HepG2 (cell line): ENCODE data around the gene SV2B. TPM values are rescaled to one million over a fixed set of nuclear protein-coding genes. Genes with fewer than 3 reads are reported as not detected.

ENCODE experiments used
- ATAC-seq: fragments of 200-7000 bp; cut with Tn5 transposase; 3 replicates; pipeline ENCODE4 v1.9.1; 2020; ENCODE audit warnings: mild to moderate bottlenecking, moderate library complexity
- BruUV-seq: library from RNA; stranded (reverse); fragments of 400-500 nt; replicated peaks from 2 replicates; lab custom pipeline; 2021; lab: Mats Ljungman, UMichigan
- CTCF ChIA-PET: fragments of 300-600 bp; formaldehyde crosslinking; extraction: SDS; loops from one replicate; lab custom pipeline; 2021; ENCODE audit warnings: low total read pairs, inconsistent platforms, low intra/inter-chr PET ratio; lab: Yijun Ruan, JAX
- POLR2A ChIA-PET: fragments of 350-600 bp; sonication (Branson Sonifier 250); formaldehyde crosslinking; loops from one replicate; lab custom pipeline; 2020; ENCODE audit warnings: antibody characterized with exemption, inconsistent platforms; lab: Yijun Ruan, JAX
- DNase-seq: peaks from one replicate; pipeline ENCODE4 v3.0.0-alpha.2; 2015; ENCODE audit warnings: low spot score
- FAIRE-seq: peaks from 3 replicates; lab custom pipeline; 2011; peaks lifted over from hg19 to GRCh38; lab: Jason Lieb, UNC
- H2AFZ ChIP-seq: one replicate; pipeline ENCODE4 v1.6.1; 2011; ENCODE audit warnings: low read length, inconsistent platforms
- H3K27ac ChIP-seq: fragments of 300-600 bp; 3 replicates; pipeline ENCODE4 v1.8.0; 2011; ENCODE audit warnings: mixed run types, mild to moderate bottlenecking, mixed read lengths, low read length, inconsistent platforms; ENCODE audit not compliant: insufficient read depth; ENCODE audit errors: extremely low read length
- H3K27me3 ChIP-seq, 2 experiments: fragments of 200-600 bp in 1 of 2; 2 replicates in 1 of 2; 3 replicates in 1 of 2; pipeline versions ENCODE4 v1.6.0 to v1.8.0; 2011; ENCODE audit warnings: low read length in 2 of 2, mild to moderate bottlenecking in 2 of 2, moderate library complexity in 2 of 2, inconsistent platforms in 1 of 2; ENCODE audit not compliant: insufficient read depth in 2 of 2, control insufficient read depth in 1 of 2
- H3K36me3 ChIP-seq, 2 experiments: fragments of 200-600 bp in 1 of 2; replicated peaks in 1 of 2; 2 replicates in 1 of 2; 3 replicates in 1 of 2; pipeline versions ENCODE4 v1.5.1 to v1.8.0; 2011; ENCODE audit warnings: low read length in 2 of 2, inconsistent platforms in 1 of 2; ENCODE audit not compliant: insufficient read depth in 2 of 2, control insufficient read depth in 1 of 2
- H3K4me1 ChIP-seq: 2 replicates; pipeline ENCODE4 v1.5.1; 2012; ENCODE audit warnings: low read length, inconsistent platforms; ENCODE audit not compliant: insufficient read depth
- H3K4me2 ChIP-seq: 2 replicates; pipeline ENCODE4 v1.6.0; 2011; ENCODE audit warnings: low read depth, low read length, inconsistent platforms
- H3K4me3 ChIP-seq, 3 experiments: fragments of 200-600 bp in 1 of 3; sonication (generic), shearing (Covaris generic) in 1 of 3; replicated peaks in 1 of 3; 2 replicates each; pipeline ENCODE4 v1.5.1; 2011 to 2016; ENCODE audit warnings: low read length in 3 of 3, inconsistent platforms in 2 of 3, low read depth in 2 of 3, mild to moderate bottlenecking in 2 of 3, control low read depth in 1 of 3, mixed read lengths in 1 of 3; ENCODE audit not compliant: insufficient read depth in 1 of 3
- H3K79me2 ChIP-seq: one replicate; pipeline ENCODE4 v1.6.1; 2011; ENCODE audit warnings: low read length, inconsistent platforms; ENCODE audit not compliant: insufficient read depth
- H3K9ac ChIP-seq: 2 replicates; pipeline ENCODE4 v1.6.0; 2011; ENCODE audit warnings: mild to moderate bottlenecking, low read depth, low read length, inconsistent platforms; ENCODE audit not compliant: insufficient read depth
- H3K9me3 ChIP-seq: 2 replicates; pipeline ENCODE4 v1.5.1; 2012; ENCODE audit warnings: mild to moderate bottlenecking, low read length
- H4K20me1 ChIP-seq: 2 replicates; pipeline ENCODE4 v1.6.0; 2011; ENCODE audit warnings: inconsistent platforms, mild to moderate bottlenecking, low read length, moderate library complexity; ENCODE audit not compliant: insufficient read depth
- POGZ ChIP-seq: sonication (generic); formaldehyde crosslinking; IDR thresholded peaks from 2 replicates; pipeline ENCODE4 v1.4.0; 2020; ENCODE audit warnings: mild to moderate bottlenecking, missing genetic modification reagents
- POLR2G ChIP-seq: fragments of 200-400 bp; formaldehyde crosslinking; IDR thresholded peaks from 2 replicates; pipeline ENCODE4 v1.6.1; 2018; ENCODE audit warnings: mild to moderate bottlenecking, low read depth, low read length, moderate library complexity
- WGBS: methylation state at CpG from one replicate; pipeline ENCODE4 v1.1.6; 2017; ENCODE audit warnings: low lambda C conversion rate; 5-methylcytosine and 5-hydroxymethylcytosine counted together
- in situ Hi-C: cut with HindIII; loops from 2 replicates; pipeline ENCODE4 v1.10.0; 2017; ENCODE audit warnings: low pct_unique_long_range_greater_than_20kb; ENCODE audit not compliant: extremely low pct_ligation_motif_present
- intact Hi-C: fragments of 100-400 bp; cut with micrococcal nuclease; formaldehyde crosslinking; loops from one replicate; pipeline ENCODE4 v1.10.0; 2022; ENCODE audit not compliant: unreplicated experiment
- polyA plus RNA-seq, 8 experiments: library from polyadenylated mRNA; depleted of rRNA in 3 of 8; stranded (reverse) in 7 of 8; unstranded in 1 of 8; fragments of >200 nt; fragmentation: Illumina TruSeq in 4 of 8; extraction: Trizol in 4 of 8; gene quantifications; 2 replicates each; pipeline versions ENCODE4 v1.2.1 to v1.2.3, GENCODE V29; 2011 to 2016; ENCODE audit warnings: low read depth in 4 of 8, missing spikeins in 1 of 8, mixed read lengths in 1 of 8; ENCODE audit not compliant: insufficient read depth in 1 of 8
- total RNA-seq, 5 experiments: library from RNA; depleted of rRNA; stranded (reverse); fragments of >200 nt; fragmentation: Illumina TruSeq; extraction: Trizol; gene quantifications; 2 replicates each; pipeline ENCODE4 v1.2.3, GENCODE V29; 2016; ENCODE audit warnings: low read depth in 1 of 5
- TF ChIP-seq, protein P1 (sequence below), 2 experiments: IDR thresholded peaks; 2 replicates each; pipeline ENCODE4 v1.6.1; 2011 to 2012; ENCODE audit warnings: low read length in 2 of 2, borderline replicate concordance in 1 of 2, low read depth in 1 of 2, mild to moderate bottlenecking in 1 of 2, moderate library complexity in 1 of 2

The SV2B gene
- total and polyA plus RNA-seq, 2 of the 13 experiments (the other 11 are each of a cell fraction or from before 2014, with no cell fraction given) = not detected

DNA sequence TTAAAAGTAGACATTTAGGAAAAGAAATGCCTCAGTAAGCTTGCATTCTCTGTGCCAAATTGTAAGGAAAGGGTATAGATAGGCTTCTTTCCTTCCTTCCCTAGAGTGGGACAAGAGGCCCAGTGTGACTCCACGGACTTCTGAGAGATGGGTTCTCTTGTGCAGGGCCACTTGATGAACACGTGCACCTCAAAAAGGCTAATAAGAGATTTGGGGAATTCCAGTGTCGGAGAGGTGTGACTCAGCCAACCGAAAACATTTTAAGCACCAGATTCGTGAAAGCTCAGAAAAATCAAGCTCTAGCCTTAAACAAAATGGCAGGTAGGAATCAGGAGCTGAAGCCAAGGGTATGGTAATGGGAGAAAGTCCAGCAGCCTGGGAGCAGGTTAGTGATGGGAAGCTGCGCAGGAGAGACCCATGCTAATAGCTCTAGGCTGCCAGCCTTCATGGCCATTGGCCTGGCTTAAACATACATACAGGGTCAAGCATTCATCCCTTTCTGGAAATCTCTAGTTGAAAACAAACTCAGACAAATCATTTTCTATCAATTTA is 56.2 kb downstream of the SV2B start:
- FAIRE-seq (no peak), ATAC-seq (no peak), DNase-seq (no peak)
- intact Hi-C loops (no loop called here), in situ Hi-C loops (no loop called here)
- Histone ChIP-seq H3K4me2 (no peak overlapping the region), H3K79me2 (no peaks in the 10 kb centered on the region), H3K27me3 (no peaks in the 10 kb centered on the region), H3K27ac (no peak overlapping the region), H3K4me3 (no peak overlapping the region), H3K36me3 (no peaks in the 10 kb centered on the region), H3K4me1 (no peaks in the 10 kb centered on the region), H2AFZ (no peak overlapping the region), H3K9me3 (no peaks in the 10 kb centered on the region), H4K20me1 (no peaks in the 10 kb centered on the region), H3K9ac (no peak overlapping the region)
- ChIA-PET CTCF (no interaction called here), POLR2A (no interaction called here)
- no TSS peak for BruUV-seq
- 43% methylated on average over 6 of the region's 6 CpGs for WGBS
- no peak for TF ChIP-seq POGZ (CRISPR knock-in tag)
- no peak for TF ChIP-seq POLR2G
- TF ChIP-seq, protein P1, sequence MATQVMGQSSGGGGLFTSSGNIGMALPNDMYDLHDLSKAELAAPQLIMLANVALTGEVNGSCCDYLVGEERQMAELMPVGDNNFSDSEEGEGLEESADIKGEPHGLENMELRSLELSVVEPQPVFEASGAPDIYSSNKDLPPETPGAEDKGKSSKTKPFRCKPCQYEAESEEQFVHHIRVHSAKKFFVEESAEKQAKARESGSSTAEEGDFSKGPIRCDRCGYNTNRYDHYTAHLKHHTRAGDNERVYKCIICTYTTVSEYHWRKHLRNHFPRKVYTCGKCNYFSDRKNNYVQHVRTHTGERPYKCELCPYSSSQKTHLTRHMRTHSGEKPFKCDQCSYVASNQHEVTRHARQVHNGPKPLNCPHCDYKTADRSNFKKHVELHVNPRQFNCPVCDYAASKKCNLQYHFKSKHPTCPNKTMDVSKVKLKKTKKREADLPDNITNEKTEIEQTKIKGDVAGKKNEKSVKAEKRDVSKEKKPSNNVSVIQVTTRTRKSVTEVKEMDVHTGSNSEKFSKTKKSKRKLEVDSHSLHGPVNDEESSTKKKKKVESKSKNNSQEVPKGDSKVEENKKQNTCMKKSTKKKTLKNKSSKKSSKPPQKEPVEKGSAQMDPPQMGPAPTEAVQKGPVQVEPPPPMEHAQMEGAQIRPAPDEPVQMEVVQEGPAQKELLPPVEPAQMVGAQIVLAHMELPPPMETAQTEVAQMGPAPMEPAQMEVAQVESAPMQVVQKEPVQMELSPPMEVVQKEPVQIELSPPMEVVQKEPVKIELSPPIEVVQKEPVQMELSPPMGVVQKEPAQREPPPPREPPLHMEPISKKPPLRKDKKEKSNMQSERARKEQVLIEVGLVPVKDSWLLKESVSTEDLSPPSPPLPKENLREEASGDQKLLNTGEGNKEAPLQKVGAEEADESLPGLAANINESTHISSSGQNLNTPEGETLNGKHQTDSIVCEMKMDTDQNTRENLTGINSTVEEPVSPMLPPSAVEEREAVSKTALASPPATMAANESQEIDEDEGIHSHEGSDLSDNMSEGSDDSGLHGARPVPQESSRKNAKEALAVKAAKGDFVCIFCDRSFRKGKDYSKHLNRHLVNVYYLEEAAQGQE (IDR thresholded peaks at IDR 0.05; ENCODE audit: borderline replicate concordance in 1 of 2, low read depth in 1 of 2, low read length in 2 of 2) = no peak
